ENCODE results near the gene TBC1D22B.

TBC1D22B gene

DNA sequence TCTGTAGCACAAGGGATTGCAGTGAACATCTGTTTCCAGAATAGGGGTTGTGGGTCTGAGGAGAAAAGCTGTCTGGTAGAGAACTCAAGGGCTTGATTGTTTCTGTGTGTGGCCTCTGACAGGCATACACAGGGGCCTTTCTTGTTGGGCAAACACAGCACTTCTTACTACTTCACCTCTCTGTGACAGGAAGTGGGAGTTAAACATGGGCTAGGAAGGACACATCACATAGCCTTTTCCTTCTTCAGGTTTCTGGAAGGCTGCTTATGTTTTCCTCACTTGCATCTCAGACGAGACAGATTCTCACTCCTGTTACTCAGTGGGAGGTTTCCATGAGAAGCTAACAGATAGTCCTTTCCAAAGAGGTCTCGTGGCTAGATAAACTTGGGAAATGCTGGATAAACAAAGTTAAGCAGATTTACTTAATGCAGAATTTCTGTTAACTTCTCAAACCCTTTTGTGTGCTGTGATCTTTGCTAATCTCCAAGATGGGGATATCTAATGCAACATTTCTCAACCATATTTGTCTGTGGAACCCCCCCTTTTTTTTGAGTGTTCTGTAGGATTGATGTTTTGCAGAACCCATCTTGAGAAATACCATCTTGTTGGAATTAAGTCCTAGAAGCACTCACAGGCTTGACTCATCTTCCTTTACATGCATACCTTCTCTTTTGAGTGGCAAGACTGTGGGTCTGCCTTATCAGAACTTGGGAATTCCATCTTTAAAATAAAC is 54.3 kb downstream of the TBC1D22B start:
- no peak overlapping the region for H3K27ac ChIP-seq
- TF ChIP-seq, protein P1, sequence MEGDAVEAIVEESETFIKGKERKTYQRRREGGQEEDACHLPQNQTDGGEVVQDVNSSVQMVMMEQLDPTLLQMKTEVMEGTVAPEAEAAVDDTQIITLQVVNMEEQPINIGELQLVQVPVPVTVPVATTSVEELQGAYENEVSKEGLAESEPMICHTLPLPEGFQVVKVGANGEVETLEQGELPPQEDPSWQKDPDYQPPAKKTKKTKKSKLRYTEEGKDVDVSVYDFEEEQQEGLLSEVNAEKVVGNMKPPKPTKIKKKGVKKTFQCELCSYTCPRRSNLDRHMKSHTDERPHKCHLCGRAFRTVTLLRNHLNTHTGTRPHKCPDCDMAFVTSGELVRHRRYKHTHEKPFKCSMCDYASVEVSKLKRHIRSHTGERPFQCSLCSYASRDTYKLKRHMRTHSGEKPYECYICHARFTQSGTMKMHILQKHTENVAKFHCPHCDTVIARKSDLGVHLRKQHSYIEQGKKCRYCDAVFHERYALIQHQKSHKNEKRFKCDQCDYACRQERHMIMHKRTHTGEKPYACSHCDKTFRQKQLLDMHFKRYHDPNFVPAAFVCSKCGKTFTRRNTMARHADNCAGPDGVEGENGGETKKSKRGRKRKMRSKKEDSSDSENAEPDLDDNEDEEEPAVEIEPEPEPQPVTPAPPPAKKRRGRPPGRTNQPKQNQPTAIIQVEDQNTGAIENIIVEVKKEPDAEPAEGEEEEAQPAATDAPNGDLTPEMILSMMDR (conservative IDR thresholded peaks at IDR 0.05) = no peak

GRCh38 chr6:37313723-37314486 is 56.3 kb downstream of the TBC1D22B start:
- H3K27ac ChIP-seq = no peak overlapping the region
- TF ChIP-seq, protein P1 (conservative IDR thresholded peaks at IDR 0.05) = no peak

- H3K27ac ChIP-seq = no peak overlapping the region
- TF ChIP-seq, protein P1 (conservative IDR thresholded peaks at IDR 0.05) = peak; percentile 81
Observed at GRCh38 chr6:37314487-37315156, 57.0 kb downstream of the TBC1D22B start.

DNA sequence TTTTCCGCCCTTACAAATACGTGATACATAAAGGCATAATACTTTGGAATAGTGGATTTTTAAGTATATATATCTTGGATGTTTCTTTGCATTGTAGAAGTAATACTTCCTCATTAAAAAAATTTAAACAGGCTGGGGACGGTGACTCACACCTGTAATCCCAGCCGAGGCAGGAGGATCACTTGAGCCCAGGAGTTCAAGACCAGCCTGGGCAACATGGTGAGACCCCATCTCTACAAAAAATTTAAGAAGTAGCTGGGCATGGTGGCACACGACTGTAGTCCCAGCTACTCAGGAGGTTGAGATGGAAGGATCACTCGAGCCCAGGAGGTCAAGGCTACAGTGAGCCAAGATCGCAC is 57.6 kb downstream of the TBC1D22B start:
- TF ChIP-seq, protein P1 (conservative IDR thresholded peaks at IDR 0.05) = peak; percentile 15

DNA sequence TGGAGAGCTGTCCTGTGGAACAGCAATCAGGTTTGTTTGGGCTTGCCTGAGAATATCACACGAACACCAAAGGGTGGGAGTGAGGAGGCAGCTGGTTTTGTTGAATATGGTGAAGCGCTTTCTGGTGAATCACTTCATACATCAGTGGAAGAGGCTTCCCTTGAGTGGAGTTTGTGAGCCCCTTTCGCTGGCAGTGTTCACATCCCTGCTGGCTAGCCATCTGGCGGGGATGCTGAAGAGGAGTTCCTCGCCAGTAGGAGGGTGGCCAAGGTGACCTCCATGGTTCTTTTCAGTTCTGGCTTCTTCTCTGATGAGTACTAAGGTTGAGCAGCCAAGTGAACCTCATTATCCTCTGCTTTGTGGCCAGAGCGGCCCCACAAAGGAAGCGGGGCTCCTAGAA is 58.5 kb downstream of the TBC1D22B start:
- H3K27ac ChIP-seq = no peak overlapping the region
- TF ChIP-seq, protein P1 (conservative IDR thresholded peaks at IDR 0.05) = no peak

More for the DNA sequence above, 57.6 kb downstream of the TBC1D22B start:
- H3K27ac ChIP-seq = no peak overlapping the region

DNA sequence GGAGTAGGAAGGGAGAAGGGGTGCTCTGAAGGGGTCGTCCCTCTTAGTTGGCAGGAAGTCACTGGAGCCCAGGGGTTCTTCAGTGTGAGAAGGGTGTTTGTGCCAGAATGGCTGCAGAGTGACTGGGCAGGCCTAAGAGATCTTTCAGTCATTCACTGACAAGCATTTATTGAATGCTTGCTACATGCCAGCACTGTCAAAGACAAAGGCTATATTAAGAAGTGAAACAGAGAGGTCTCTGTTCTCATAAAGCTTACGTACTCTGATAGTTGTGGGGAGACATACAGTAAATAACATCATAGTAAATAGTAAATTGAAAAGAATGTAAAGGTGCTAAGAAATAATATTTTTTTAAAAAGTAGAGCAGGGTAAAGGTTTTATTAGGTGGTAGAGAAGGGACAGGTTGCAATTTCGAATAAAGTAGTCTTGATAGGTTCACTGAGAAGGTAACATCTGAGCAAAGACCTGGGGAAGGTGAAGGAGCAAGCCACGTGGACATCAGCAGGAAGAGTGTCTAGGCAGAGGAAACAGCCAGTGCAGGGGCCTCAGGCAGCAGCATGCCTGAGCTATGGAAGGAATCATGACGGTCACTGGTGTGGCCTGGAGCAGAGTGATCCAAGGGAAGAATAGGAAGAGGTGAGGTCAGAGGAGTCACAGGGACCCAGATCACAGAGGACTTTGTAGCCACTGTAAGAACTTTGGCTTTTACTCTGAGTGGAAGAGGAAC is 59.9 kb downstream of the TBC1D22B start:
- H3K27ac ChIP-seq = no peak overlapping the region
- TF ChIP-seq, protein P1 (conservative IDR thresholded peaks at IDR 0.05) = no peak
